GM18868 (cell line): ENCODE results near the gene TRPM8.
"Not testable (repeated sequence)": the region's sequence is repeated elsewhere in the genome, so short reads cannot be mapped to it uniquely, and the experiment has no call there.

Source experiments
- ATAC-seq: cut with Tn5 transposase; IDR thresholded peaks from one replicate; pipeline ENCODE4 v1.9.1; 2021; ENCODE audit warnings: mild to moderate bottlenecking, moderate library complexity; ENCODE audit not compliant: unreplicated experiment

TRPM8 gene

DNA sequence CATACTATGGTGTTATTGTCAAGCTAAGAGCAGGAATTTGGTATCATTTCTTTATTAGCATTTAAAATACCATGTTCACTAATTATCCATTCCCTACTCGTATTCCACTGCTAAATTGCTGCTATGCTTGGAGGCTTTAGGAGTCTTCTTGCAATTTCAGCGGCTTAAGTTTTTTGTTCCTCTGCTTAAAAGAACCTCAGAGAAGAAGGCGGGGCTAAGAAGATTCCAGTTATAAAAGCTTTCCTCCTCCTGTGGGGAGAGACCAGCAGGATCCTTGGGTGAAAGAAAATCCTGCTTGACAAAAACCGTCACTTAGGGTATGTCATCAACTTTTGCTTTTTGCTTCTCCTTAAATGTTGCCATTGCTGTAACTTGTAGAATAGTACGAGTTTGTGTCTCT is at the start of gene TRPM8:
Gene TRPM8, plus strand, starts transcription at position 258 of the 400 bp plus-strand sequence. CDS start 9,165 bp downstream, outside the sequence.
- no peak for ATAC-seq

GRCh38 chr2:233867993-233868532 is 49.1 kb upstream of the TRPM8 start, which contains the start of gene MSL3B:
TSS of gene MSL3B (minus strand) at chr2:233868386.
- no peak for ATAC-seq

DNA sequence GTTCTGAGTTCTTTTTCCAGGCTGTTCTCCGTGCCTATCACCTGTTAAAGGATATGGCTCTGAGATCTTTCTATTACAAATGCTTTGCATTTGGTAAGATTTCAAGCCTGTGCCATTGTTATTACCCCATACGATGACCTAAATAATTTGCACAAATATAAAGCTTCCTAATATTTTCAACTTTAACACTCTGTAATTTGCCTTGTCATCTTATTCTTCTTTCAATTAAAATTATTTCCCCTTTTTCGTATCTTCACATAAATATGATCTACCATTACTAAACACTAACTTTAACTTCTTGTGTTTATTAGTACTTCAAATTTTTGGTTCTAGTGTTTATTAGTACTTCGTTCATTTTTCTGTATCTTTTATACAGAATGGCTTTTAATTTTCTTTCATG is 45.7 kb upstream of the TRPM8 start:
- ATAC-seq, result no peak

- not testable (repeated sequence) for ATAC-seq
These were observed 45.0 kb upstream of the TRPM8 start for GRCh38 chr2:233872125-233872524.

GRCh38 chr2:233882353-233882752 is 34.8 kb upstream of the TRPM8 start:
- ATAC-seq, result no peak

DNA sequence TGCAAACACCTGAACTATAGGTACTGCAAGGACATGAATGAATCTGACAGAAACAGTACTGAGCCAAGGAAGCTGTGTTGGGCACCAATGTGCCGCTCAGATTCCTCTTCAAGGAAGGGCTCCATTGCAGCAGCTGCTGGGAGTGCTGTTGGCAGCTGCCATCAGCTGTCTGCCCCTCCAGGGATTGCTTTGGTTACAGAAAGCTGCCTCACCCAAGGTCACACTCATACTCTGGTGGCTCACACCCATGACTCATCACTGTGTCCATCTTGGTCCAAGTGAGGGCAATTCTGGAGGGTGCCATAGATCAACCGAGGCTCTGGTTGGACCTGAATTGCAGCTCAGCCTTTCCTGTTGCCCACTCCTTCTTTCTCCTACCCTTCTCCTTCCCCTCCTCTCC is 24.4 kb upstream of the TRPM8 start:
- ATAC-seq, result no peak

GRCh38 chr2:233896253-233896652 is 20.9 kb upstream of the TRPM8 start:
- not testable (repeated sequence) for ATAC-seq

DNA sequence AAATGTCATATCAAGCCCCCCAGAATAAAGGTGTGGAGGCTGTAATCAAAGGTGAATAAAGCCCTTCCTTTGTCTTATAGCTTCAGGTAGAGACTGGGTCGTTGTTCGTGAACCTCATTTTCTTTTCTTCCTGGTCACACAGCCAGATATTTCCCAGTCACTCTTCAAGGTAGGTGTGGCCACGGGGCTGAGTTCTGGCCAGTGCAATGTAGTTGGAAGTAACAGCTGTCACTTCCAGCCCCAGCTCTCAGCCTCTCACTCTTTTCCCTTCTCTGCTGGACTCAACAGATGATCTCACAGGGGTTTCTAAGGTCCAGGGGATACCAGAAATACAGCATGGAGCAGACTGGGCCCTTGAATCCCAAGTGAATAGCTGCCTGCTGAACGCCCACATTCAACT is 15.8 kb upstream of the TRPM8 start:
- ATAC-seq, result no peak

GRCh38 chr2:233901884-233902283 is 15.3 kb upstream of the TRPM8 start:
- no peak for ATAC-seq

GRCh38 chr2:233905945-233906344 is 11.2 kb upstream of the TRPM8 start:
- no peak for ATAC-seq

GRCh38 chr2:233907627-233908026 is 9.5 kb upstream of the TRPM8 start:
- ATAC-seq, result no peak

DNA sequence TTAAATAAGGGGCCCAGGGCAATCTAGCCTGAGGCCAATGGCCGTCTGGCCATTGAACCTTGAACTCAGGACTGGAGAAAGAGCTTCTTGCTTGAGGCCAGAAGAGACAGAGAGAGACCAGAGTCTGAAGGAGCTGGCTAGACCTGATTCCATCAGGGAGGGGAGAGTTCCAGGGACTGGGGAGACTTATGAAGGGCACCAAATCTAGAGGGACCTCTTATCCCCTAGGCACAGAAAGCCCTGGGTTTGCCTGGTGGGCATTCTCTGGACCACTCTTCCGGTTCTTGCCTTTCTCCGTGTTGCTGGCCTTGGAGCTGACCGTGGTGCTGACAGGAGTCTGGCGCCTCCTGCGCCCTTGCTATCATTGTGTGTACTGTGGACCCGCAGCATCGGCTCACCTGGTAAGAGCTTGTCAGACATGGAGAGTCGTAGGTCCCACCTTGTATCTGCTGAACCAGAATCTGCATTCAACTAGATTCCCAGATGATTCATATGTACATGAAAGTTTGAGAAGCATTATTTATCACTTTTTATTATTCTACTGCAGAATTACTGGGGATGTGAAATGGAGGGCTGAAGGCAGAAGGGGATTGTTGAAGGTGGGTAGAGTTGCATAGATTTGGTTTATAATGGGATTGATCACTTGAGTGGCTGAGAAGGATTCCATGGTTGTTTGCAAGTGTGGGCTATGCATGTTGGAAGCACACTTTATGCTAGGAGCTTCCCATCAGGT is 4.3 kb upstream of the TRPM8 start:
- no peak for ATAC-seq

DNA sequence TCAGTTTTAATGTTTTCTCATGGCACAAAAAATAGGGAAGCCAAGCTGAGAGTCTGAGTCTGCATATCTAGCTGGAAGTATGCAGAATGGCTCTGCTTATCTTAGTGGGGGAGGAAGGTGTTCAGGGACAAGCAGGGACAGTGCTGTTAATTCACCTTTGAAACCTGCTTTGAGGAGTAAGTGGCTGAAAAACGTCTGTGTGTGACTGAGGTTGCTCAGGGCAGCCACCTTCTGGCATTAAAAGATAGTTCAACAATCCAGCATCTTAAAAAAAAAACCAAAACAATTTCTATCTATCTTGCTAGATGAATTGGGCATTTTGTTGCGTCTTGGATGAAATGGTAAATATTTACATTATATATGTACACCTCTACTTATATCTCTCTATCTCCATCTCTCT is 2.0 kb upstream of the TRPM8 start:
- ATAC-seq, result no peak

DNA sequence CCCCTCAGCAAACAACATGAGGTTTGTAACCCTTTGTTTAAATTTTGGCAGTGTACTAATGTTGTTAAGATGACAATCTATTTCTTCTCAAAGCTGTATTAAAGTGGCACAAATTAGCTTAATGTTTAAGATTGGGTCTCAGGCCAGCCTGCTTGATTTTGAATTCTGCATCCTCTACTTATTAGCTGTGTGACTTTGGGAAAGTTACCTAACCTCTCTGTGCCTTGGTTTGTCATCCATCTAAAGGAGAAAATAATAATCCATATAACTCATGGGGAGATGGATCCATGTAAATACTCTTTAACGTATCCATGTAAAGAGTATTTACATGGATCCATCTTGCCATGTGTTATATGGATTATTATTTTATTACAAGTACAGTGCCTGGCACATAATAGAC is 2.1 kb downstream of the TRPM8 start:
- ATAC-seq, result no peak

DNA sequence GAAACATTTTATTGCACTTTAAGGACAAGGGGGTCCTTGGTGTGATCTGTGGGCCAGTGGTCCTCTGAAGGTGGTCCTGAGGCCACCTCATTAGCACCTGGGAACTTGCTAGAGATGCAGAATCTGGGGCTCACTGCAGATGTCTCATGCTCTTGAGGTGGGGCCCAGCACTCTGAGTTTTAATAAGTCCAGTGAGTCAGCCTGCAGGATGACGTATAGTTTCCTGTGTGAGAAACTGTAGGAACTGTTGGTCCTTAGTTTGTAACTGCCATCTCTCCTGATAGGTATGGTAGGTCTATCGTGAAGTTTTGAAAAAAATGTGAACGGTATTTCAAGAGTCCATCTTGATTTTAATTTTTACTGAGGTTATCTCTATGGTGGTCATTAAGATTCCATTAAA is 2.8 kb downstream of the TRPM8 start:
- no peak for ATAC-seq

DNA sequence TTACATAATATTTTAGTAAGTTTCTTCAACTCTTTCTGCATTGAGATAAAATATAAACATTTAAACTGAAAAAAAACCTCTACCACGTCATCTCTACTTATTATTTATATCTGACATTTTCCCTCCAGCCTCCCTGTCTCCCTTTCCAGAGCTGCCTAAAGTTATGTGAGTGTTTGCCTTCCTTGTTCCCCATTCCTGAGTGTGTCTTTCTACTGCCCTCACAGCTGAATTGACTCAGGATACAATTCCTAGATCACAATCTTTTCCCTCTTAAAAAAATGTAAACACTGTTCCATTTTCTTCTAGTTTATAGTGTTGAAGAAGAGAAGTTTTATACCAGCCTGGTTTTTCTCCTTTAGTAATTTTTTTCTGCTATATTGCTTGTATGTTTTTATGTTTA is 5.3 kb downstream of the TRPM8 start:
- ATAC-seq, result no peak

GRCh38 chr2:233925402-233925801 is 8.2 kb downstream of the TRPM8 start:
- no peak for ATAC-seq

DNA sequence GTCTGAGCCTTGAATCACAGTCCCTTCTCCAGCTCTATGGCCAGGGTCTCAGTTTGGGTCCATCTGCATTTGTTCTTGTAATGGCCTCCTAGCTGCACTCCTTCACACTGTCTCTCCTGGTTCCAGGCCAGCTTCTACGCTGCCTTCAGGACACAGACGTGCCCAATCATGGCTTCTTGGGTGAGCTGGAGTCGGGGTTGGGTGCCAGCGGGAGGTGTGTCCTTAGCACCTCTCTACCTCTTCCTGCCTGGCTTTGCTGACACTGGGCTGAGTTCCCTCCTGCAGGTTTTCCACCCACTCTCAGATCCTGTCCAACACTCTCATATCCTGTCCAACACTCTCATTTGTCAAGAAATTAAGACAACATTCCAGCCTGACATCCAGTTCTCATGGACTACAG is 9.6 kb downstream of the TRPM8 start:
- no peak for ATAC-seq

DNA sequence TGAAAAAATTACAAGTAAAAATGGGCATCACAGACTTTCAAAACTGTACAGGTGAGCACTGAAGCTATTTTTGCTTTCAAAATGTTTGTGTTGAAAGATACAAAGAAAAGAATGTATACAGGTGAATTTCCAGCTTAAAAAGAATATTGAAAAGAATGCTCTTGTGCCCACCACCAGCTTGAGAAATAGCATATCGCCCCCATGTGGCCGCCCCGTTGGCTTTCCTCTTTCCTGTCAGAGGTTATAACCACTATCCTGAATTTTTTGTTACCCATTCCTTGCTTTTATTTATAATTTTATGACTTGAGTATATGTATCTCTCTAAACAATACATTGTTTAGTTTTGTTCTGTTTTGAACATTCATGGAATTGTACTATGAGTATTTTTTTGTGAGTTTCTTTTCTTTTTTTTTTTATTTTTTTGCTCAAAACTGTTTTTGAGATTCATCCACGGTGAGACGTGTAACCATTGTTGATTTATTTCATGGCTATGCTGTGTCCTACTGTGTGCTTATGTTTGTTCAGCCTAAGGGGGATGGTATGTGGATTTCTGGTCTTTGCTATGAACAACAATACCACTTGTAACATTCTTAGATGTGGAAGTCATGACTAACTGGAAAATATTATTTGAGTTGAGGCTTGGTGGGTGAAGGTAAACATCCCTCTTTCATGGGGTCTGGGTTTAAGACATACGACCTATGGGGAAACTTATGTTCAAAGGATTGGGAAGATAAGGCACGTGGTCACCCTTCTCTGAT is 11.6 kb downstream of the TRPM8 start:
- no peak for ATAC-seq

GRCh38 chr2:233929352-233930022 is 12.3 kb downstream of the TRPM8 start:
- ATAC-seq, result no peak

DNA sequence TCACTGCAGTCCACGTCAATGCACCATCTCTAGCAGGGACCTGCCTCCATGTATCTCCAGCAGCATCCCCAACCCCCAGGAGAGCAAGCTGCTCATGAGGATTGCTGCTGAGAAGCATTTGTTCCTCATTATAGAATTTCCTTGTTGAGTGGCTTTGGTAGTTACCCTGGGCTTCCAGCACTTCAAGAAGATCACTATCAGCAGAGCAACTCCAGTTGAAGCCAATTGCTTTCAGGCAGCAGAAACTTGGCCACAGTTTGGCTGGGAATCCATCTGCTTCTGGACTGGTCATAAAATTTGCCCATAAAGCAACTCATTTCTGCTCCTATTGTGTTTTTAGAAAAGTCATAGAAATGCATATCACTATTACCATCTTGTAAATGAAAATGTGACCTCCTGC is 17.4 kb downstream of the TRPM8 start:
- ATAC-seq, result no peak

GRCh38 chr2:233935426-233935825 is 18.3 kb downstream of the TRPM8 start:
- no peak for ATAC-seq
